ENCODE results near the gene ZNF235. TPM values are rescaled to one million over a fixed set of nuclear protein-coding genes. Genes with fewer than 3 reads are reported as not detected.

The ZNF235 gene
- polyA plus RNA-seq, 2 of the 4 experiments (the other 2 are of a cell fraction) = 3.8 to 7.4 TPM

DNA sequence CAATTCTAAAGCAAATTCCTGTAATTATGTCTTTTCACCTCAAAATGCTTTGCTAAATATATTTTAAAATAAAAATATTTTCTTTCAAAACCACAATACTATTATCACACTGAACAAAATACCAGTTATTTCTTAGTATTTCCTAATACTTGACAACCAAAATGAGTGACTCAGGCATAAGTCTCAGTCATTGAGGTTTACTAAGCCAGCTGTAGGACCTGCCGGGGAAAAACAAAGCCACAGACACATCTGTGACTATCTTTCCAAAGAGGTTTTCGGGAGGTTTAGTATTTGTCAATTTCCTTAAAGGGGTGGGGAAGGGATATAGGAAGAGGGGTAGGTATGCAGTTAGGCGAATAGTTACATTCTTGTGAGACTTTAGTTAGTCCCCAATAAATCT is 3.2 kb upstream of the ZNF235 start:
- 35% methylated on average over 3 of the region's 3 CpGs for WGBS (ENCODE audit: missing lambda C conversion rate)
- CTCF ChIA-PET = interaction anchor here (1.6 kb wide), 1 partner anchor 10 kb away, joined by 3 read pairs; no protein-coding TSS in a partner anchor

DNA sequence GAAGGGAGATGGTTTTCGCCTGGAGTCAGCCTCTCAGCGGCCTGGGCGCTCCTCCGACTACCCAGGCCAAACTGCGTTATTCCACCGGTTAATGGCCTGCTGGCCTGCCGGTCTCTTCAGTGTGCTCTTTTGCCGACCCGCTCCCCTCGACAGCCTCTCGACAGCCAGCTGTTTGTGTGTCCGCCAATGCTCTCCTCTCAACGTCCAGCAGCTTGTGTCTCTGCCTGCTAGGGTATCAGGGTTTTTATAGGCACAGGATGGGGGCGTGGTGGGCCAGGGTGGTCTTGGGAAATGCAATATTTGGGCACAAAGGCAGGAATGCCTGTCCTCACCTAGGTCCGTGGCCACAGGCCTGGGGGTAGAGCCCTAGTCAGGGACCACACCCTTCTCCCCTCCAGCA is 1.5 kb upstream of the ZNF235 start:
- H3K4me2 ChIP-seq = no peak overlapping the region
- DNase-seq (ENCODE audit: low read depth in 1 of 2, low spot score in 1 of 2) = no peak
- H3K4me3 ChIP-seq = no peak overlapping the region
- TF ChIP-seq MAFK (IDR thresholded peaks at IDR 0.05; ENCODE audit: partially characterized antibody) (no peak), FOSB (CRISPR knock-in tag; IDR thresholded peaks at IDR 0.05) (no peak), RNF2 (IDR thresholded peaks at IDR 0.05; ENCODE audit: borderline replicate concordance, low read depth) (no peak)
- CTCF ChIA-PET = no interaction called here
- POLR2A ChIA-PET = no interaction called here
- 69% methylated on average over 15 of the region's 15 CpGs for WGBS (ENCODE audit: missing lambda C conversion rate)
- ATAC-seq = no peak
- peaks cover 51% of the 10 kb centered on the region for H3K9me3 ChIP-seq
- H3K4me1 ChIP-seq = no peaks in the 10 kb centered on the region
- no peak for FAIRE-seq
- no peak overlapping the region for H3K27ac ChIP-seq

More for the DNA sequence above, 3.2 kb upstream of the ZNF235 start:
- Histone ChIP-seq H3K4me3 (no peak overlapping the region), H3K27ac (no peak overlapping the region), H3K4me1 (no peaks in the 10 kb centered on the region), H3K9me3 (peaks cover 65% of the 10 kb centered on the region), H3K4me2 (no peak overlapping the region)
- no peak for TF ChIP-seq FOSB (CRISPR knock-in tag; IDR thresholded peaks at IDR 0.05)
- TF ChIP-seq HES2 (IDR thresholded peaks at IDR 0.05) = no peak
- TF ChIP-seq RARB (CRISPR knock-in tag; IDR thresholded peaks at IDR 0.05) = no peak
- ATAC-seq (no peak), DNase-seq (ENCODE audit: low read depth in 1 of 2, low spot score in 1 of 2) (no peak), FAIRE-seq (no peak)
- POLR2A ChIA-PET = no interaction called here

DNA sequence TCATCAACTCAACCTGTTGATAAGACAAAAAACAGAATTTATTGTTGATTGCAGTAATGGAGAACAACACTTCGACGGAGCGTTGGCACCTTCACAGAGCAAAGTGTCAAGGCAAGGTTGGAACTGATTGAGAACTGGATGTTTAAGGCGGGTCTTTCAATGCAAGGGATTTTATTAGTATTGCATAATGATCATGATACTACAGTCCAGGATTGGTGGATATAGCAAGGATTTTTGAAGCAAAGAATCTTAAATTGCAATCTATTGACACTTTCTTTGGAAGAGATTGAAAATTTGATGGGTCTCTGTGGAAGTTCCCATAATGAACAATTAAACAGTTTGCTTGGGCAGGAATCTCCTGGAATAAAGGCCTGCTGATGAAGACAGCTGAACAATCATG is 632 bp upstream of the ZNF235 start:
- Histone ChIP-seq H3K9me3 (peaks cover 46% of the 10 kb centered on the region), H3K4me2 (peak overlapping the region; percentile 72), H3K27ac (no peak overlapping the region), H3K4me3 (peak overlapping the region; percentile 66; the same call in 2 of the 3 replicates), H3K4me1 (no peaks in the 10 kb centered on the region)
- 85% methylated on average over 4 of the region's 4 CpGs for WGBS (ENCODE audit: missing lambda C conversion rate)
- ChIA-PET POLR2A (interaction anchor here (1.5 kb wide), 1 partner anchor 98 kb away, joined by 9 read pairs; no protein-coding TSS in a partner anchor), CTCF (no interaction called here)
- FAIRE-seq = no peak
- TF ChIP-seq PBX3 (IDR thresholded peaks at IDR 0.05) (no peak), POLR2A (IDR thresholded peaks at IDR 0.05; ENCODE audit: low read length) (no peak), RNF2 (IDR thresholded peaks at IDR 0.05; ENCODE audit: borderline replicate concordance, low read depth) (no peak), RAD21 (conservative IDR thresholded peaks at IDR 0.05 in 1 of 2, IDR thresholded peaks at IDR 0.05 in 1 of 2) (no peak), ESRRA (IDR thresholded peaks at IDR 0.05; ENCODE audit: borderline replicate concordance, low read length) (no peak), CEBPB (IDR thresholded peaks at IDR 0.05) (no peak), FOSL2 (IDR thresholded peaks at IDR 0.05) (no peak), FOSL2 (CRISPR knock-in tag; IDR thresholded peaks at IDR 0.05) (no peak), HOXB5 (CRISPR knock-in tag; IDR thresholded peaks at IDR 0.05) (no peak), ZSCAN20 (CRISPR knock-in tag; IDR thresholded peaks at IDR 0.05) (no peak), EP300 (IDR thresholded peaks at IDR 0.05) (no peak), JUN (IDR thresholded peaks at IDR 0.05) (no peak), ZFP36 (IDR thresholded peaks at IDR 0.05; ENCODE audit: borderline replicate concordance, partially characterized antibody) (no peak), KDM1A (IDR thresholded peaks at IDR 0.05; ENCODE audit: low read depth) (no peak), KDM5A (IDR thresholded peaks at IDR 0.05) (no peak), JUNB (IDR thresholded peaks at IDR 0.05) (no peak), FOXS1 (CRISPR knock-in tag; IDR thresholded peaks at IDR 0.05) (no peak)
- no peak for DNase-seq (ENCODE audit: low read depth in 1 of 2, low spot score in 1 of 2)
- no peak for ATAC-seq

DNA sequence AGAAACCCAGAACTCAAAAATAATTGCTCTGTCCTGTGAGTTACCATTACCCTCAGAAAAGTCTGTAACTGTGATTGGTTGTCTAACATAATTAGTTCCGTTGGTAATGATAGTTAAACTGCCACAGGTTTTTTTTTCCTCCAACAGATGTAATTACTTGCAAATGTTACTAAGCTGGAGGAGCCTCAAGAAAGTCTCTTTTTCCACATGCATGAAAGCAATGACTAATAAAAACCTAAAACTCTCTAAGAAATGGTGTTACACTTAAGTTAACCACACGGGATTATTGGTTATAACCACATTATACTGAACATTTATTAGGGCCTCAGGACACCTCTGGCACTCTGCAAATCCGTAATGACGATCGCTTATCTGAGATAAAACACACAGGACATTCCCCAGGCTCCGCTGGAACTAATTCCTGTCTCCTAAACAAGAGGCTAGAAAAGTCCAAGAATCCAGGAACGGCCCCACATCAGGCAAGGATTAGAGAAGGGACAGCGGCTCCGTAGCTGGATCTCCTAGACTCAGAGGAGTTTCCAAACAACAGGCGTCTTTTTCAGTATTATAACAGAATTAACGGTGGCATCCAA is 753 bp downstream of the ZNF235 start:
- H3K4me1 ChIP-seq = no peaks in the 10 kb centered on the region
- ATAC-seq = peak; percentile 55 to 62
- H3K4me2 ChIP-seq = peak overlapping the region; percentile 72
- no peak for FAIRE-seq
- peaks cover 37% of the 10 kb centered on the region for H3K9me3 ChIP-seq
- 13% methylated on average over 11 of the region's 11 CpGs for WGBS (ENCODE audit: missing lambda C conversion rate)
- ChIA-PET POLR2A (interaction anchor here (0.6 to 1.5 kb wide), 4 partner anchors 44 to 137 kb away, joined by 3 to 9 read pairs (median 4); partner anchors contain the start of genes ZNF227 and ZNF233), CTCF (interaction anchor here (0.9 to 1.6 kb wide), 2 partner anchors 16 to 28 kb away, joined by 3 read pairs; no protein-coding TSS in a partner anchor)
- DNase-seq (ENCODE audit: low read depth in 1 of 2, low spot score in 1 of 2) = peak; percentile 25 to 30
- H3K27ac ChIP-seq = peak overlapping the region; percentile 77 to 93
- peak overlapping the region; percentile 66 for H3K4me3 ChIP-seq
- TF ChIP-seq KDM5A (IDR thresholded peaks at IDR 0.05) (no peak), SREBF2 (IDR thresholded peaks at IDR 0.05) (no peak), FOSL2 (IDR thresholded peaks at IDR 0.05) (no peak), FOSL2 (CRISPR knock-in tag; IDR thresholded peaks at IDR 0.05) (no peak), ZNF302 (CRISPR knock-in tag; IDR thresholded peaks at IDR 0.05) (no peak), REST (IDR thresholded peaks at IDR 0.05) (no peak), CHD2 (IDR thresholded peaks at IDR 0.05; ENCODE audit: low read length, partially characterized antibody) (no peak), MAZ (IDR thresholded peaks at IDR 0.05; ENCODE audit: borderline replicate concordance, low read depth, low read length) (no peak), ZC3H11A (IDR thresholded peaks at IDR 0.05) (no peak)
